Smooth muscle cell of trachea (primary cell): Measurements from ENCODE around the gene G3BP2. TPM values are rescaled to one million over a fixed set of nuclear protein-coding genes. Genes with fewer than 3 reads are reported as not detected.

Experiments
- total RNA-seq: library from RNA; depleted of rRNA; stranded (reverse); fragments of >200 nt; gene quantifications from 2 replicates; pipeline ENCODE4 v1.2.1, GENCODE V29; 2014

Gene G3BP2
- 161 and 185 TPM in 2 replicates for total RNA-seq

GRCh38 chr4:75673027-75673958 lies at the start of gene G3BP2:
G3BP2 (minus strand) TSS chr4:75673411; CDS start chr4:75662025, 11,386 bp downstream.

GRCh38 chr4:75630174-75630936 lies 42.9 kb downstream of the G3BP2 start, which contains the start of gene CDKL2:
CDKL2 (minus strand) TSS chr4:75630528; CDS start chr4:75625988, 4,540 bp downstream.

Other genes with a start within 250 kb of the G3BP2 start
- gene RCHY1, start 159.0 kb downstream of the G3BP2 start, total RNA-seq = 13.2 and 36.7 TPM in 2 replicates
- gene THAP6, start 158.9 kb downstream of the G3BP2 start, total RNA-seq = 14.7 and 22.5 TPM in 2 replicates
- gene ODAPH, start 117.3 kb downstream of the G3BP2 start, total RNA-seq = not detected in 2 replicates
- 1.3 and 2.5 TPM in 2 replicates for gene CDKL2, start 42.9 kb downstream of the G3BP2 start, total RNA-seq
- 124 and 129 TPM in 2 replicates for gene USO1, start 51.2 kb upstream of the G3BP2 start, total RNA-seq
- not detected in 2 replicates for gene PPEF2, start 229.0 kb upstream of the G3BP2 start, total RNA-seq